HG02973 (cell line): ENCODE results near the gene BCL6B.
"Not testable (repeated sequence)": the region's sequence is repeated elsewhere in the genome, so short reads cannot be mapped to it uniquely, and the experiment has no call there.

Source experiments
- ATAC-seq: cut with Tn5 transposase; IDR thresholded peaks from one replicate; pipeline ENCODE4 v1.9.1; 2021; ENCODE audit warnings: moderate library complexity; ENCODE audit not compliant: unreplicated experiment

Gene BCL6B

DNA sequence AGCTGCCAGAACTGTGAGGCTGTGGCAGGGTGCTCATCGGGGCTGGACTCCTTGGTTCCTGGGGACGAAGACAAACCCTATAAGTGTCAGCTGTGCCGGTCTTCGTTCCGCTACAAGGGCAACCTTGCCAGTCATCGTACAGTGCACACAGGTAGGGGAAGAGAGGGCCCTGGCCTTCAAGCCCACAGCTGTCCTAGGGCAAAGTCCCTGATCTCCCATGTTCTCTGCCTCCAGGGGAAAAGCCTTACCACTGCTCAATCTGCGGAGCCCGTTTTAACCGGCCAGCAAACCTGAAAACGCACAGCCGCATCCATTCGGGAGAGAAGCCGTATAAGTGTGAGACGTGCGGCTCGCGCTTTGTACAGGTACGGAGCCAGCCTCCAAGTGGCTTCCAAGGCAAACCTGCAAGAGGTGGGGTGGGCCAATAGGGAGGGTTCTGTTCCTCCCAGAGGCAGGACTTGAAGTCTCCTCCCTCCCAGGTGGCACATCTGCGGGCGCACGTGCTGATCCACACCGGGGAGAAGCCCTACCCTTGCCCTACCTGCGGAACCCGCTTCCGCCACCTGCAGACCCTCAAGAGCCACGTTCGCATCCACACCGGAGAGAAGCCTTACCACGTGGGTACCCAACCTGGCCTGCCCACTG lies 3.7 kb downstream of the BCL6B start:
- no peak for ATAC-seq

DNA sequence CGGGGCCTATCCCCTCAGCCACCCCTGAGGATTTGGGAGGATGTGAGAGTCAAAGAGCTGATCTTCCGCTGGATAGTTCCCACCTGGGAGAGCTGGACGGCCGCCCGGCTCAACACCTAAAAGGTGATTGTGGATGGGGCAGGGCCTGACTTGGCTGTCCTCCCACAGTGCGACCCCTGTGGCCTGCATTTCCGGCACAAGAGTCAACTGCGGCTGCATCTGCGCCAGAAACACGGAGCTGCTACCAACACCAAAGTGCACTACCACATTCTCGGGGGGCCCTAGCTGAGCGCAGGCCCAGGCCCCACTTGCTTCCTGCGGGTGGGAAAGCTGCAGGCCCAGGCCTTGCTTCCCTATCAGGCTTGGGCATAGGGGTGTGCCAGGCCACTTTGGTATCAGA lies 4.5 kb downstream of the BCL6B start:
- no peak for ATAC-seq

DNA sequence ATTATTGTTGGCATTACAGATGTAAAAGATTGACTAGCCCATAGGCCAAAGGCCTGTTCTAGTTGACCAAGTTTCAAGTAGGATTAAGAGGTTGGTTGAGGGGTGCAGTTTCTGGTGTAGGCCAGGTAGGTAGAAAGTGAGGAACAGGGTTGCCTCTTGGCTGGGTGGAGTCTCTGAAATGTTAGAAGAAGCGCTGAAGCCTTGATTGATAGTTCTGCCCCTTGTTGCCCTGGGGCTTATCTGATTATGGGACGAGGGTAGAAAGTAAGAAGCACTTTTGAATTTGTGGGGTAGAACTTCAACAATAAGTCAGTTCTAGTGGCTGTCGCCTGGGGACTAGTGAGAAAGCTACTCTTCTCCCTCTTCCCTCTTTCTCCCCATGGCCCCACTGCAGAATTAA lies 6.2 kb downstream of the BCL6B start:
- no peak for ATAC-seq

DNA sequence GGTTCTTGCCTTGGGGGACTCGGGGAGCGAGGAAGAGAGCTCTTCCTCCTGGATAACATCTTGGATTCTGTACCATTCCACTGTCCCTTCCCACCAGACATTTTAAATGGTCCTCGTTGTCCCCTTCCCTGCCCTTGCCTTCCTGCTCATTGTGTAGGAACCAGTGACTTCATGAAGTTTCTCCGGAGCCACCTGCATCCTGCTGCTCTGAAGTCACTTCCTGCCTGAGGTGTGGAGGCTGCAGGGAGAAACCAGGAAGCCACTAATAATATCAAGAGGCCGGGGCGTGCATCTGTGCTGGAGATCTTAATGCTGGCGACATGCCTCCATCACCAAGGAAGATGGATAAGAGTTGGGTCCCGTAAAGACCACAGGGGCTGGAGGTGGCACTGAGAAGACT lies 6.8 kb downstream of the BCL6B start:
- ATAC-seq, result no peak

DNA sequence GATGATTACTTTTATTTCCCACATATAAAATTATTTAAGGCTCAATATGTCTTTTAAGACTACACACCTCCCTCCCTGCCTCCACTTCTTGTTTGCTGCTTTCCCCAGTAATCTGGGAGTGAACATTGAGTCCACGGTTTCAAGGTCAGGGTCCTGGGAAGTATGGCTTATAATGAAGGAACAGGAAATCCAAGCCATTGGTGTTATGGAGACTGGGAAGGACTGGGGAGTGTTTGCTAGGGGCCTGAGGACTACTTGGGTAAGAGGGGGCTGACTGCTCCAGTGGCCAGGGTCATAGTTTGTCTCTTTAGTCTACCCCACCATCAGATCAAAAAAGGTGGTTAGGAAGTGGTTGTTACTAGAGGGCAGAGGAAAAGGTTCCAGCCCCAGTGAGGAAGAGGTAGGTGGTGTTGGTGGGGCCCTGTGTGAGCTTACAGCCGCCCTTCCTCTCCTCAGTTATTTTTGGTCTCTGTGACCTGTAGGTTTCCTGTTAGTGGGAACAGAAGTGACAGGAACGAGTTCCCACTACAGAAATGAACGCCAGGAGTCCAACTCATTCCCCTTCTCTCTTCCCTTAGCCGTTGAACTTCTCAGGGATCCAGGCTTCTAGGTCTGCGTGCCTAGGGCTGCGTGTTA lies 12.2 kb downstream of the BCL6B start:
- ATAC-seq, result peak; percentile 15

DNA sequence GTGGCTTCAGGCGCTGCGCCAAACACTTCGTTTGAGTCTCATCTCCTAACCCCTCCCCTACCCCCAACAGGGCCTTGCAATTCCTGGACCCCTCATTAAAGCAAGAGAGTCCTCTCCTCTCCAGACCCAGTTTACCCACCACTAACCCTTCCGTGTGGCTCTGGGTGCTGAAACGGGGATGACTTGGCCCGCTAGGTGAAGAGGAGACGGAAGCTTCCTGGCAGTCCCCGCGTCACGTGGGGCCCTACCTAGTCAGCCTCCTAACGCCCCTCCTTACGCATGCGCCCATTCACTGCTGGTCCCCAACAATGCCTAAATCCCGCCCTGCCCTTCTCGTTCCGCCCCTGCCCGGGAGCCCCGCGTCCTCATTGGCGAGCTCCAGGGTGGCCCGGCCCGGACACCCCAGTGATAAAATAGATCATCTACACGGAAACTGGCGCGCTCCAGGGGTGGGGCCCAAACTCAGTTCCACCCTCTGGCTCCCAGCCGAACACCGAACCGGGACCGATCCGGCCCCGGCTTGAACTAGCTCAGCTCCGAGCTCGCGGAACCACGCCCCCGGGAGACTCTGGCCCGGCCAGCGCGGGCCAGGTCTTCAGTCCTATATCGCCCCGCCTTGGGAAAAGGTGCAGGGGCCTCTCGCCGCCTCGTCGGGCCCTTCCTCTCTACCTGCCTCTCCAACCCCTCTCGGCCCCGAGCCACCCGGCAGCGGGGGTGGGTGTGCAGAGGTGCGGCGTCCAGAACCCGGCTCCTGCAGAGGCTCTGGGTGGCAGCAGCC lies 12.9 kb downstream of the BCL6B start, which contains the start of gene SLC16A13:
TSS of gene SLC16A13 (plus strand) at position 425 of the 778 bp plus-strand sequence. CDS start 368 bp downstream, outside the sequence.
- peak; percentile 85 for ATAC-seq

DNA sequence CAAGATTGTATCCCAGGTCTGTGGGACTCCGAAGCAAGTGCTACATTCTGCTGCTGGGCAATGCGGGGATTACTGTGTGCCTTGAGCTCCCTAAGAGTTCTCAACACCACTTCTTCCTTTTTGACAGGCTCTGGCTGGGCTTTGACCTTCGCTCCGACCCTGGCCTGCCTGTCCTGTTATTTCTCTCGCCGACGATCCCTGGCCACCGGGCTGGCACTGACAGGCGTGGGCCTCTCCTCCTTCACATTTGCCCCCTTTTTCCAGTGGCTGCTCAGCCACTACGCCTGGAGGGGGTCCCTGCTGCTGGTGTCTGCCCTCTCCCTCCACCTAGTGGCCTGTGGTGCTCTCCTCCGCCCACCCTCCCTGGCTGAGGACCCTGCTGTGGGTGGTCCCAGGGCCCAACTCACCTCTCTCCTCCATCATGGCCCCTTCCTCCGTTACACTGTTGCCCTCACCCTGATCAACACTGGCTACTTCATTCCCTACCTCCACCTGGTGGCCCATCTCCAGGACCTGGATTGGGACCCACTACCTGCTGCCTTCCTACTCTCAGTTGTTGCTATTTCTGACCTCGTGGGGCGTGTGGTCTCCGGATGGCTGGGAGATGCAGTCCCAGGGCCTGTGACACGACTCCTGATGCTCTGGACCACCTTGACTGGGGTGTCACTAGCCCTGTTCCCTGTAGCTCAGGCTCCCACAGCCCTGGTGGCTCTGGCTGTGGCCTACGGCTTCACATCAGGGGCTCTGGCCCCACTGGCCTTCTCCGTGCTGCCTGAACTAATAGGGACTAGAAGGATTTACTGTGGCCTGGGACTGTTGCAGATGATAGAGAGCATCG lies 15.4 kb downstream of the BCL6B start:
- no peak for ATAC-seq

DNA sequence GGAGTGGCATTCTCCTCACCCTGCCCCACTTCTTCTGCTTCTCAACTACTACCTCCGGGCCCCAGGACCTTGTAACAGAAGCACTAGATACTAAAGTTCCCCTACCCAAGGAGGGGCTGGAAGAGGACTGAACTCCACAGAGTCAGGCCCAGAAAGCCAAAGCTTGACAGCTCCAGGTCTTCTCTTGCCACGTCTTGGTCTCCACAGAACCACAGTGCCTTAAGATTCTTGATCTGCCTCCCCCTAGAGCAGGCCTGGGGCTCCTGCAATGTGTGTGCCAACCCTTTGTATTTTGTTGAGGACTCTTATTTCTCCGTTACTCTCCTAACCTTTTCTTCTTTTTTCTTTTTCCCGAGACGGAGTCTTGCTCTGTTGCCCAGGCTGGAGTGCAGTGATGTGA lies 17.0 kb downstream of the BCL6B start:
- ATAC-seq, result no peak

DNA sequence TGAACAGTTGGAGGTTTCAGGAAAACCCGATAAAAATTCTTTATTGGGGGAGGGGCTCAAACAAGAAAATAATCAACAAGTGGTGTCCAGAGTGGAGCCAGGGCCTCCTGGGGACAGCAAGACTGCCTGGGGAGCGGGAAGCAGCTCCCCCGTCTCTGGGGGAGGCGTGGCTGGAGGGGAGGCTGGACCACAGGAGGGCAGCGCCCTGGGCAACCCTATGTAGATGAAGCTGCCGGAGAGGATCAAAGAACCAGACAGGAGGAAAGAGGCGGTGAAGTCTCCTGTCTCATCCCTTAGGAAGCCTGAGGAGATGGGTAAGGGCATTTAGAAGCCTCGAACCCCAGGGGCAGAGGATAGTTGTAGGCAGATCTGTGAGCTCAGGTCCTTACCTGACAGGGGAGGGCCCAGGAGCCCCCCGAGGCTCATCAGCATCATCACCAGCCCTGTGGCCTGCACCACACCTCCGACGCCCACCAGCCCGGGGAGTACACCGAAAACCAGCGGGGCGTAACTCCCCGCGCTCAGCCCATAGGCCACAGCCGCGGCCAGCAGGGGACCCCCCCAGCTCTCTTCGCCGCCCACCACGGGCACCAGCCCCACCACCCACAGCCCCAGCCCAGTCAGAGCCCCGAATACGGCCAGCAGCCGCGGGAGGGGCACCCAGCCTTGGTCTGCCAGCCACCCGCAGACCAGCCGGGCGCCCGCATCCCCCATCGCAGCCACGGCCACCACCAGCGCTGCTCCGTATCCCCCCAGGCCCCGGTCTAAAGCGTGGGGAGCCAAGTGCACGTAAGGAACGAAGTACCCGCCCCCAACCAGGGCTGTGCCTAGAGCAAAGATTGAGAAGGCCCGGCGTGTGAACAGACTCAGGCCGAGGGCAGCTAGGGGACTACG lies 19.0 kb downstream of the BCL6B start:
- ATAC-seq, result no peak

DNA sequence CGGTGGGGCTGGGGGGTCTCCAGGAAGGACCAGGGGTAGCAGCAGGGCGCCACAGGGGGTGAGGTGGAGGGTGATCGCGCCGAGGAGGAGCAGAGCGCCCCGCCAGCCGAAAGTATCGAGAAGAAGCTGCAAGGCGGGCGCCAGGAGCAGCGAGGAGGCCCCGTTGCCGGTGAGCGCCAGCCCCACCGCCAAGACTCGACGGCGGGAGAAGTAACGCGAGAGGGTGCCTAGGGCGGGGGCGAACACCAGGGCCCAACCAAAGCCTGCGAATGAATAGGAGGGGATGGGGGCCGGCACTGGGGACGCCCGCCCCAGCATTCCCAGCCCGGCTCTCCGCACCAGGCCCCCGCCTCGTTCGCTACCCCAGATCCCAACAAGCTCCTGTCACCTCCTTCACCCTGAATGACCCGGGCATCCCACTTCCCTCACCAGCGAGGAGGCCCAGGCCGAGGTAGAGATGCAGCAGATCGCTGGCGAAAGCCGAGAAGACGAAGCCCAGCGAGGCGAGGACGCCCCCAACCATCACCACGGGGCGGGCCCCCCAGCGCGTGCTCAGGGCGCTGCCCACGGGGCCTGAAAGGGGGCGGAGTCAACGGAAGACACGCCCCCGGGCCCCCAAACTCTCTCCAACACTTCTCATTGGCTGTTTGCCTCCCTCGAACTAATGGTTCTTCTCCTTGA lies 19.8 kb downstream of the BCL6B start:
- ATAC-seq, result no peak

DNA sequence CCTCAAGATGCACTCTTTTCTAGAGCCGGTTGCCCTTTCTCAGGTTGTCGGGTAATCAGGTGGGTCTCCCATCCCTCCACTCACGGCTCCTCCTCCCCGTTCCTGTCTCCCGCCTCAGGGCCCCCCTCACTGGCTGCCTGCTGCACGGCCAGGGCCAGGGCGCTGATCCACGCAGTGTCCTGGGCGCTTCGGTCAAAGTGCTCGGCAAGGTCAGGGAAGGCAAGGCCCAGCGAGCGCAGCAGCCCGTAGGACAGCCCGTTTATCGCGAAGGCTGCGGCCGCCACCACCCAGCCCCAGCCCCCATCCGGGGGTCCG lies 20.3 kb downstream of the BCL6B start:
- no peak for ATAC-seq

DNA sequence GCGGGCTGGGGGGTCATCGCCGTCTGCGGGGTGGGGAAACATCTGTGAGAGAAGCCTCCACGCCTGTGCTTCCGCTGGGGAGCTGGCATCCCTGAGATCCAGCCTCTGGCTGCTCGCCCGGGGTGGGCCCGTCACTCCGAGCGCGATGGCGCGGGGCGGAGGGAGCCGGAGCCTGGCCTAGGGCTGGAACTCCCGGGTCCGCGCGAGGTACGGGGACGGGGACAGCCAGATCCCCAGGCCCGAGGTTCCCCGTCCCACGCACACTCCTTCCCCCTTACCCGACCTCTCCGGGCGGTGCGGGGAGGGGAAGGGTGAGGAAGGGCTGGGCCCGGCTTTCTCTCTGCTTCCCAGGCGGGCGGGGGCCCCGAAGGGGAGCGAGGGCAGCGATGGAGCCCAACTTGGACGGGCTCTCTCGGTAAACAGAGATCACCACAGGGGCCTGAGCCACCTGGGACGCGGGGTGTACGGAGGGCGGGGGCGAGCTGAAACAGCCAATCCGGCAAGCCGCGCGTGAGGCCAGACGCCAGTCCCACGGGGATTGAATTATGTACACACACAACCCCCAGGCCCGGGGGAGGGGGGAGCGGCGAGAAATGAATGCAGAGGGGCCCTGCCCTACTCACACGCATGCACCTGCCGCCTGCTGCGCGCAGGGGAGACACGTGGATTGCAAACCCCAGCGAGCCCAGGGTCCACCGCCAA lies 20.8 kb downstream of the BCL6B start, which contains the start of gene SLC16A11:
TSS of gene SLC16A11 (minus strand) at position 596 of the 702 bp plus-strand sequence. CDS start at position 17, 579 bp downstream.
- no peak for ATAC-seq

DNA sequence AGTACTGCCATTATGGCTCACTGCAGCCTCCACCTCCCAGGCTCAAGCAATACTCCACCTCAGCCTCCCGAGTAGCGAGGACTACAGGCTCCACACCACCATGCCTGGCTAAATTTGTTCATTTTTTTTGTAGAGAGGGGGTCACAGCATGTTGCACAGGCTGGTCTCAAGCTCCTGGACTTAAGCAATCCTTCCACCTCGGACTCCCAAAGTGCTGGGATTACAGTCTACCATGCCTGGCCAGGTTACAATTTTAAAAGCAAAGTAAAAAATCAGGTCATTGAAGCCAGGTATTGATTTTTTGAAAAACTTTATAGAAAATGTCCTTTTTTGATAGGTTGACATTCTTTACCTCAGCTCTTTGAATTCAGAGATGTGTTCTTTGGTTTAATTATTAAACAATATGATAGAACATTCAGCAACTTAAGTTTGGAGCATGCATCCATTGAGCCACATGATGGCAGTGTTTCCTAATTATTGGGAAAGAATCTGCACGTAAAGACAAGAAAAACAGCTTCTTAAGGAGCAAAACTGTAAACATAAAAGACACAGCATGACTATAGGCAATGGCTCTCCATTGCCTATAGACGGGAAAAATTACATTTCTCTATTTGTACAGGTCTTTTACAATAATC lies 22.8 kb downstream of the BCL6B start:
- no peak for ATAC-seq

DNA sequence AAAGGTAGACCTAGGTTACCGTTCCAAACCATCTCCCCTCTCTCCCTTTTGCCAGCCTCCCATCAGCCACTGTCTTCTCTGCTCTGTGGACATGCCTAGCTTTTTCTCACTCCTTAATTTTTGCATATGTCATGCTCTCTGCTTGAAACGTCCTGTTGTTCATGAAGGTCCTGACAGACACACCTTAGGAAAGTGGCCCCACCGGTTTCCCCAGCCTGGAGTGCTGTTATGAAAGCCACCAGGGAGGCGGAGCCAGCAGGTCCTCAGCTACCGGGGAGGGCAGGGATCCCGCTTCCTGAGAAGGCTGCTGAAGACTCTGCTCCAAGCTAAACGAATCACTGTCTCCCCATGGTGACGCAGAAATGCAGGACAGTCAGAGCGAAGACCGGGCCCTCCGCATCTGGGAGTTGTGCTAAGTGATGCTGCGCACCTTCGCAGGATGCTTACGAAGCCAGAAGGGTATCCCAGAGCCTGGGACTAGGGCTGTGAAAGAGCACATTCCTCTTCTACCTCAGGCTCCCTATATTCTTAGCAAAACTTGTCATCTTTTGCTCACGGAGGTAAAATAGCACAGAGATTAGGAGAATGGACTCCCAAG lies 23.4 kb downstream of the BCL6B start:
- no peak for ATAC-seq

DNA sequence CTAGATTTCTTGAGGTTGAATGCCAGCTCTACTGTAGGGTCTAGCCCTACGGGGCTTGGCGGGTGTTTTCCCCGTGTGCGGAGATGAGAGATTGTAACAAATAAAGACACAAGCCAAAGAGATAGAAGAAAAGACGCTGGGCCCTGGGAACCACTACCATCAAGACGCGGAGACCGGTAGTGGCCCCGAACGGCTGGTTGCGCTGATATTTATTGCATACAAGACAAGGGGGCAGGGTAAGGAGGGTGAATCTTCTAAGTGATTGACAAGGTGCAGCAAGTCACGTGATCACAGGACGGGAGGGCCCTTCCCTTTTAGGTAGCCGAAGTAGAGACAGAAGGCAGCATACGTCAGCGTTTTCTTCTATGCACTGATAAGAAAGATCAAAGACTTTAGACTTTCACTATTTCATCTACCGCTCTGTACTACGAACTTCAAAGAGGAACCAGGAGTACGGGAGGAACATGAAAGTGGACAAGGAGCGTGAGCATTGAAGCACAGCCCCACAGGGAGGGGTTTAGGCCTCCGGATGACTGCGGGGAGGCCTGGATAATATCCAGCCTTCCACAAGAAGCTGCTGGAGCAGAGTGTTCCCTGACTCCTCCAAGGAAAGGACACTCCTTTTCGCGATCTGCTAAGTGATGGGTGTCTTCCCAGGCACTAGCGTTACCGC lies 24.0 kb downstream of the BCL6B start:
- not testable (repeated sequence) for ATAC-seq

DNA sequence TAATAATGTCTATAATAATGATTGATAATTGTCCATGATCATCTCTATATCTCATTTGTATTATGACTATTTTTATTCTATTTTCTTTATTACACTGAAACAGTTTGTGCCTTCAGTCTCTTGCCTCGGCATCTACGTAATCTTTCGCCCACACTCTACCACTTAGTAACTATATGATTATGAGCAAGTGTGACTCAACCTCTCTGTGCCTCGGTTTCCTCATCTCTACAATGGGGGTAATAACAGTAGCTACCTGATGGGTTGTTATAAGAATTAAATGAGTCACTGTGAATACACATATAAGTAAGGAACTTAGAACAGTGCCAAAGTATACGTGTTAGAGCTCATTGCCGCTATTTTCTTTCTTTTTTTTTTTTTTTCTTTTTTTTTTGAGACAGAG lies 24.7 kb downstream of the BCL6B start:
- ATAC-seq, result no peak

DNA sequence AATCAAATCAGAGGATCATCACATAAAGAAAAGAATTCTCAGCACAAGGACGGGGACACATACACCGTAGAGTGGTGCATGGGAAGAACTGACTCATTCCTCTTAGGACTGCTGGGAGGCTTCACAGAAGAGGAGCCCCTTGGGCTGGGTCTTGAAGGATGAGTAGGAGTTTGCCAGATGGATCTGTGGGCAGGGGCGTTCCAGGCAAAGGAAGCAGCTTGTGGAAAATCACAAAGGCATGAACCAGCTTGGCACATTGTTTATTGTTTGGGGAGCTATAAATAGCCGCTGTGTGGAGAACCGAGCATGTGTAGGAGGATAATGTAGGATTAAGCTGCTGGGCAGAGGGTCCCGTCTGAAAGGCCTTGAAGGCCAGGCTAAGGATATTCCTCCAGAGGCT lies 26.1 kb downstream of the BCL6B start:
- ATAC-seq, result no peak

DNA sequence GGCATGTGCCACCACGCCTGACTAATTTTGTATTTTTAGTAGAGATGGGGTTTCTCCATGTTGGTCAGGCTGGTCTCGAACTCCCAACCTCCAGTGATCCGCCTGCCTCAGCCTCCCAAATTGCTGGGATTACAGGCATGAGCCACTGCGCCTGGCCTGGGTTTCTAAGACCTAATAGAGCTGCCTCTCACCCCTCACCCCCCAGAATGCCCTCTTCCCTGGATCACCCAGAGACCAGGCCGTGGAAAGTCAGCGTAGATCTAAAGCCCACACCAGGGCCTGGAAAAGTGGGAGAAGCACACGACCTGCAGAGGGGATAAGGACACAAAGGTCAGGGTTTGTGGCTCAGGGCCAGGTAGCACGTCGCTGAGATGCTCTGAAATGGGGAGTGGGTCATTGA lies 27.7 kb downstream of the BCL6B start:
- ATAC-seq, result not testable (repeated sequence)
